HCT116 (cell line): ENCODE results near the gene RPH3AL. TPM values are rescaled to one million over a fixed set of nuclear protein-coding genes. Genes with fewer than 3 reads are reported as not detected.

Experiments used
- ATAC-seq: fragments of 200-7000 bp; cut with Tn5 transposase; 2 replicates; pipeline ENCODE4 v1.9.1; 2020; ENCODE audit warnings: mild to moderate bottlenecking, moderate library complexity
- BruUV-seq: library from RNA; stranded (reverse); fragments of 400-500 nt; replicated peaks from 2 replicates; lab custom pipeline; 2021; lab: Mats Ljungman, UMichigan
- CTCF ChIA-PET: fragments of 300-600 bp; sonication (Branson Sonifier 250); formaldehyde crosslinking; loops from one replicate; lab custom pipeline; 2021; ENCODE audit warnings: antibody characterized with exemption; lab: Charles Lee
- POLR2A ChIA-PET: fragments of 300-600, 350-600 bp; sonication (Branson Sonifier 250); formaldehyde crosslinking; loops from one replicate; lab custom pipeline; 2021; ENCODE audit warnings: antibody characterized with exemption; lab: Charles Lee
- RAD21 ChIA-PET, 2 experiments: fragments of 300-600 bp; sonication (Branson Sonifier 250); formaldehyde crosslinking; loops; one replicate each; lab custom pipeline; 2023; ENCODE audit warnings: low total read pairs in 2 of 2; ENCODE audit not compliant: uncharacterized antibody in 2 of 2, unreplicated experiment in 2 of 2, low non-redundant PET in 1 of 2; lab: Charles Lee
- DNase-seq: peaks from one replicate; pipeline ENCODE4 v3.0.0-alpha.2; 2010; ENCODE audit warnings: low read depth, low spot score
- H2AFZ ChIP-seq: fragments of 200-600 bp; shearing (Covaris generic), sonication (generic); 2 replicates; pipeline ENCODE4 v1.6.1; 2017; ENCODE audit warnings: low read depth, mixed run types, mixed read lengths, antibody characterized with exemption, low read length; ENCODE audit not compliant: poor library complexity, severe bottlenecking
- H3K27ac ChIP-seq: 2 replicates; pipeline ENCODE4 v1.5.1; 2012; ENCODE audit warnings: low read depth, low read length
- H3K27me3 ChIP-seq: fragments of 200-600 bp; sonication (generic); 2 replicates; pipeline ENCODE4 v1.6.1; 2016; ENCODE audit warnings: mixed run types, low read length, mixed read lengths; ENCODE audit not compliant: insufficient read depth
- H3K36me3 ChIP-seq, 2 experiments: fragments of 200-500 bp in 1 of 2; fragments of 200-600 bp in 1 of 2; sonication (Bioruptor generic) in 1 of 2; sonication (generic) in 1 of 2; 2 replicates each; pipeline versions ENCODE4 v1.5.1 to v1.6.1; 2014 to 2016; ENCODE audit warnings: low read length in 2 of 2, inconsistent platforms in 1 of 2, mixed read lengths in 1 of 2, mixed run types in 1 of 2; ENCODE audit not compliant: insufficient read depth in 2 of 2, control insufficient read depth in 1 of 2
- H3K4me1 ChIP-seq, 2 experiments: fragments of 200-600 bp in 1 of 2; sonication (generic) in 1 of 2; 2 replicates each; pipeline versions ENCODE4 v1.5.1 to v1.6.1; 2012 to 2017; ENCODE audit warnings: low read length in 2 of 2, inconsistent platforms in 1 of 2, mild to moderate bottlenecking in 1 of 2, mixed read lengths in 1 of 2, mixed run types in 1 of 2, moderate library complexity in 1 of 2; ENCODE audit not compliant: insufficient read depth in 2 of 2, control insufficient read depth in 1 of 2
- H3K4me2 ChIP-seq: fragments of 200-600 bp; sonication (generic); 2 replicates; pipeline ENCODE4 v1.6.1; 2017; ENCODE audit warnings: mixed run types, low read length, mixed read lengths
- H3K4me3 ChIP-seq, 2 experiments: fragments of 200-600 bp in 1 of 2; sonication (generic) in 1 of 2; replicated peaks in 1 of 2; 2 replicates each; pipeline ENCODE4 v1.5.1; 2011 to 2016; ENCODE audit warnings: low read length in 2 of 2, control low read depth in 1 of 2, low read depth in 1 of 2, mild to moderate bottlenecking in 1 of 2, mixed read lengths in 1 of 2, mixed run types in 1 of 2
- H3K79me2 ChIP-seq: fragments of 200-600 bp; sonication (generic); 2 replicates; pipeline ENCODE4 v1.6.1; 2017; ENCODE audit warnings: mild to moderate bottlenecking, mixed run types, low read length, moderate library complexity, mixed read lengths; ENCODE audit not compliant: insufficient read depth
- H3K9ac ChIP-seq: fragments of 200-600 bp; sonication (generic); 2 replicates; pipeline ENCODE4 v1.6.1; 2016; ENCODE audit warnings: low read length, mixed read lengths
- H3K9me2 ChIP-seq: fragments of 200-600 bp; sonication (generic), shearing (Covaris generic); 2 replicates; pipeline ENCODE4 v1.6.1; 2017; ENCODE audit warnings: mixed run types, mild to moderate bottlenecking, moderate library complexity; ENCODE audit not compliant: insufficient read depth
- H3K9me3 ChIP-seq, 2 experiments: fragments of 200-500 bp in 1 of 2; fragments of 200-600 bp in 1 of 2; sonication (Bioruptor generic) in 1 of 2; sonication (generic) in 1 of 2; 2 replicates each; pipeline ENCODE4 v1.6.1; 2014 to 2017; ENCODE audit warnings: low read length in 2 of 2, mixed read lengths in 2 of 2, inconsistent platforms in 1 of 2, low read depth in 1 of 2, mild to moderate bottlenecking in 1 of 2, mixed run types in 1 of 2, moderate library complexity in 1 of 2; ENCODE audit not compliant: control insufficient read depth in 1 of 2, insufficient read depth in 1 of 2
- H4K20me1 ChIP-seq: fragments of 200-600 bp; sonication (generic), shearing (Covaris generic); 2 replicates; pipeline ENCODE4 v1.6.1; 2017; ENCODE audit warnings: mixed run types, mild to moderate bottlenecking, moderate library complexity; ENCODE audit not compliant: insufficient read depth
- CBX3 ChIP-seq: IDR thresholded peaks from 2 replicates; pipeline ENCODE4 v1.6.1; 2012; ENCODE audit warnings: low read depth
- EGR1 ChIP-seq: IDR thresholded peaks from 2 replicates; pipeline ENCODE4 v1.6.1; 2012; ENCODE audit warnings: low read depth
- ELF1 ChIP-seq: IDR thresholded peaks from 2 replicates; pipeline ENCODE4 v1.6.1; 2012; ENCODE audit warnings: low read depth, borderline replicate concordance
- EZH2 ChIP-seq: fragments of 200-600 bp; sonication (generic); IDR thresholded peaks from 2 replicates; pipeline ENCODE4 v1.6.1; 2017; ENCODE audit warnings: antibody characterized with exemption, mixed run types
- EZH2phosphoT487 ChIP-seq: fragments of 200-600 bp; IDR thresholded peaks from 2 replicates; pipeline ENCODE4 v1.6.1; 2018; ENCODE audit warnings: antibody characterized with exemption, borderline replicate concordance
- FOSL1 ChIP-seq: IDR thresholded peaks from 2 replicates; pipeline ENCODE4 v1.6.1; 2012; ENCODE audit warnings: low read depth
- JUND ChIP-seq: IDR thresholded peaks from 2 replicates; pipeline ENCODE4 v1.6.1; 2012
- MAX ChIP-seq: IDR thresholded peaks from 2 replicates; pipeline ENCODE4 v1.6.1; 2012
- POLR2A ChIP-seq: IDR thresholded peaks from 2 replicates; pipeline ENCODE4 v1.7.0; 2011; ENCODE audit warnings: borderline replicate concordance; ENCODE audit not compliant: insufficient read depth, insufficient read length; ENCODE audit errors: extremely low read depth
- POLR2AphosphoS5 ChIP-seq: IDR thresholded peaks from 2 replicates; pipeline ENCODE4 v1.6.1; 2011; ENCODE audit warnings: mild to moderate bottlenecking, low read depth, low read length, moderate library complexity
- SIN3A ChIP-seq: IDR thresholded peaks from 2 replicates; pipeline ENCODE4 v1.6.1; 2012; ENCODE audit warnings: low read depth
- SP1 ChIP-seq: IDR thresholded peaks from 2 replicates; pipeline ENCODE4 v1.6.1; 2012; ENCODE audit warnings: low read depth
- TCF7L2 ChIP-seq: IDR thresholded peaks from 2 replicates; pipeline ENCODE4 v1.7.0; 2011; ENCODE audit warnings: borderline replicate concordance, inconsistent platforms; ENCODE audit not compliant: insufficient read depth, insufficient read length; ENCODE audit errors: extremely low read depth
- YY1 ChIP-seq: IDR thresholded peaks from 2 replicates; pipeline ENCODE4 v1.6.1; 2011; ENCODE audit warnings: low read length, low read depth, moderate library complexity, mild to moderate bottlenecking; ENCODE audit not compliant: insufficient replicate concordance; ENCODE audit errors: extremely low read depth
- ZBTB33 ChIP-seq: IDR thresholded peaks from 2 replicates; pipeline ENCODE4 v1.6.1; 2011; ENCODE audit warnings: mild to moderate bottlenecking, low read length, moderate library complexity; ENCODE audit not compliant: insufficient replicate concordance; ENCODE audit errors: extremely low read depth
- ZFX ChIP-seq: fragments of 450-650 bp; IDR thresholded peaks from 2 replicates; pipeline ENCODE4 v1.6.1; 2017
- ZNF274 ChIP-seq: fragments of 200-500 bp; sonication (Bioruptor generic); IDR thresholded peaks from 2 replicates; pipeline ENCODE4 v1.6.1; 2014; ENCODE audit warnings: mild to moderate bottlenecking, low read depth, low read length, inconsistent platforms
- intact Hi-C: fragments of 100-400 bp; cut with micrococcal nuclease; formaldehyde crosslinking; loops from 2 replicates; pipeline ENCODE4 v1.10.0; 2022
- total RNA-seq: library from RNA; stranded (reverse); gene quantifications from one replicate; pipeline ENCODE4 v1.2.1, GENCODE V29; 2021; ENCODE audit not compliant: unreplicated experiment
- TF ChIP-seq, protein P1 (sequence below): IDR thresholded peaks from 2 replicates; pipeline ENCODE4 v1.6.1; 2012
- TF ChIP-seq, protein P2 (sequence below): IDR thresholded peaks from 2 replicates; pipeline ENCODE4 v1.6.1; 2012; ENCODE audit warnings: low read depth

RPH3AL gene
- total RNA-seq, 1 experiment from 2014 or later, result 17.0 TPM

DNA sequence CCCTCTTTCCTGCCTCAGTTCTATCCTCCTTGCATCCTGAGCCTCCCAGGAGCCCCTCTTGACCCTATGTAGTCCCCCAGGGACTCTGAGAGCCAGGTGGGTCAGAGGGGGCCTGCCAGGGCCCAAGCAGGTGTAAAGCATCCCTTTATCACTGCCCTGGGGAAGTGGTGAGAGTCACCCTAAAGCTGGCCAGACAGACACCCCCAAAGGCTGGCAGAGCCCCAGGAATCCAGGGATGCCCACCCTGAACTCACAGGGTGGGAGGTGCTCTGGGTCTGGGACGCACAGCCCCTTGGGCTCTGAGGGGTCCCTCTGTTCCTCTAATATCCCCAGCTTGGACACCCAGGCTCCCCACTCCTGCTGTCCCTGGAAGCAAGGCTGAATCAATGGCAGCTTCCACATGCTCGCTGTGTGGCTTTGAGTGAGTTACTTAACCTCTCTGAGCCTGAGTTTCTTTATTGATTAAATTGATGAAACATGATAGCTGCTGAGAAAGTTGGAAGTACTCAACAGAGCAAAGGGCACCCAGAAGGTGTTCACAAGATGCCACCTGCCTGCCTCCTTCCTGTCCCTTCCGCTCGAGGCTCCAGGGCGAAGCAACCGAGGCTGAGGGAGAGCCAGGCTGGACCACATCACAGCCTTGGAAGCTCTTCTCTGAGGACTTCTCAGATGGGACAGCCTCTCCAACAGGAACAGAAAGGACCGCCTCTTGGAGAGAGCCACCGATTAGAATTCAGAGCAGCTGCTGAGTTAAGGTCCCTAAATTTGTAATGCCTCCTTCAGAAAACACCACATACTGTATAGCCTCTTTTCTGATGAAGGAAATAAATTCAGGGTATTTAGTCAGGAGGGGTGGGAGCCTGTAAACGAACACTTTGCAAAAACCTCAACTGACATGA is 104.0 kb downstream of the RPH3AL start:
- Histone ChIP-seq H4K20me1 (no peaks in the 10 kb centered on the region), H3K79me2 (no peaks in the 10 kb centered on the region), H3K27ac (no peak overlapping the region), H2AFZ (no peak overlapping the region), H3K27me3 (no peaks in the 10 kb centered on the region), H3K36me3 (no peaks in the 10 kb centered on the region), H3K4me1 (no peaks in the 10 kb centered on the region), H3K9me3 (no peaks in the 10 kb centered on the region), H3K4me3 (no peak overlapping the region), H3K9ac (no peak overlapping the region), H3K9me2 (no peaks in the 10 kb centered on the region), H3K4me2 (no peak overlapping the region)
- no TSS peak for BruUV-seq
- RAD21 ChIA-PET, result no interaction called here
- TF ChIP-seq FOSL1 (no peak), SP1 (no peak), YY1 (no peak), POLR2A (no peak), EZH2 (no peak), ZFX (no peak), SIN3A (no peak), EGR1 (no peak), JUND (no peak), CBX3 (no peak), TCF7L2 (no peak), ELF1 (no peak), MAX (no peak), ZBTB33 (no peak), EZH2phosphoT487 (no peak), POLR2AphosphoS5 (no peak), ZNF274 (no peak)
- TF ChIP-seq, protein P1, sequence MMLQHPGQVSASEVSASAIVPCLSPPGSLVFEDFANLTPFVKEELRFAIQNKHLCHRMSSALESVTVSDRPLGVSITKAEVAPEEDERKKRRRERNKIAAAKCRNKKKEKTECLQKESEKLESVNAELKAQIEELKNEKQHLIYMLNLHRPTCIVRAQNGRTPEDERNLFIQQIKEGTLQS, result no peak
- TF ChIP-seq, protein P2, sequence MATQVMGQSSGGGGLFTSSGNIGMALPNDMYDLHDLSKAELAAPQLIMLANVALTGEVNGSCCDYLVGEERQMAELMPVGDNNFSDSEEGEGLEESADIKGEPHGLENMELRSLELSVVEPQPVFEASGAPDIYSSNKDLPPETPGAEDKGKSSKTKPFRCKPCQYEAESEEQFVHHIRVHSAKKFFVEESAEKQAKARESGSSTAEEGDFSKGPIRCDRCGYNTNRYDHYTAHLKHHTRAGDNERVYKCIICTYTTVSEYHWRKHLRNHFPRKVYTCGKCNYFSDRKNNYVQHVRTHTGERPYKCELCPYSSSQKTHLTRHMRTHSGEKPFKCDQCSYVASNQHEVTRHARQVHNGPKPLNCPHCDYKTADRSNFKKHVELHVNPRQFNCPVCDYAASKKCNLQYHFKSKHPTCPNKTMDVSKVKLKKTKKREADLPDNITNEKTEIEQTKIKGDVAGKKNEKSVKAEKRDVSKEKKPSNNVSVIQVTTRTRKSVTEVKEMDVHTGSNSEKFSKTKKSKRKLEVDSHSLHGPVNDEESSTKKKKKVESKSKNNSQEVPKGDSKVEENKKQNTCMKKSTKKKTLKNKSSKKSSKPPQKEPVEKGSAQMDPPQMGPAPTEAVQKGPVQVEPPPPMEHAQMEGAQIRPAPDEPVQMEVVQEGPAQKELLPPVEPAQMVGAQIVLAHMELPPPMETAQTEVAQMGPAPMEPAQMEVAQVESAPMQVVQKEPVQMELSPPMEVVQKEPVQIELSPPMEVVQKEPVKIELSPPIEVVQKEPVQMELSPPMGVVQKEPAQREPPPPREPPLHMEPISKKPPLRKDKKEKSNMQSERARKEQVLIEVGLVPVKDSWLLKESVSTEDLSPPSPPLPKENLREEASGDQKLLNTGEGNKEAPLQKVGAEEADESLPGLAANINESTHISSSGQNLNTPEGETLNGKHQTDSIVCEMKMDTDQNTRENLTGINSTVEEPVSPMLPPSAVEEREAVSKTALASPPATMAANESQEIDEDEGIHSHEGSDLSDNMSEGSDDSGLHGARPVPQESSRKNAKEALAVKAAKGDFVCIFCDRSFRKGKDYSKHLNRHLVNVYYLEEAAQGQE, result no peak
- DNase-seq (no peak), ATAC-seq (no peak)
- intact Hi-C loops, result no loop called here
- CTCF ChIA-PET, result no interaction called here
- POLR2A ChIA-PET, result no interaction called here
